Coronary artery (tissue), 2 donors: ENCODE measurements around the gene NOTCH4.

ENCODE experiments used
- DNase-seq: peaks from one replicate; pipeline ENCODE4 v3.0.0-alpha.2; 2017; ENCODE audit warnings: low spot score
- H3K27ac ChIP-seq, 2 donors: fragments of 200-600 bp; sonication (generic); one replicate each; pipeline ENCODE4 v1.5.1; 2016 to 2019
- H3K4me3 ChIP-seq: fragments of 200-600 bp; sonication (generic); 2 replicates; pipeline ENCODE4 v1.5.1; 2016; ENCODE audit warnings: mild to moderate bottlenecking, moderate library complexity
- TF ChIP-seq, protein P1 (sequence below): fragments of 200-600 bp; sonication (generic); IDR thresholded peaks from one replicate; pipeline ENCODE4 v1.5.1; 2019; ENCODE audit warnings: antibody characterized with exemption

The NOTCH4 gene

DNA sequence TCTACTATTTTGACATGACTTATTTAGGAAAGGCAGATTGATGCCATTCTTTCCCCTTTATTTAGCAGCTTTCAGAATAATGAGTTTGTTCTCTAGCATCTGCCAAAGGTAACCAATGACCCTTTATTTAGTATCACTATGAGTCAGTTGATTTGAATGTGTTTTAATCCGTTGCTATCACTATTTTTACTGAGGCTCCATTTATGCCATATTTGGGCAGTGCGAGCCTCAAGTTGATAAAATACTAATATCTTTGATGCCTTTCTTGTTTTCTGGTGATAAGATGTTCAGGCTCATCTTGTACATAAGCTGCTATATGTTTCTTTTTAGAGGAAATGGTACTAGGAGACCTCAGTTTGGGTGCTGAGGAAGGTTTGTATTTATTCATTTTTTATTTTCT lies 15.6 kb upstream of the NOTCH4 start:
- no peak for DNase-seq
- Histone ChIP-seq H3K27ac (no peak overlapping the region), H3K4me3 (no peak overlapping the region)
- TF ChIP-seq, protein P1, sequence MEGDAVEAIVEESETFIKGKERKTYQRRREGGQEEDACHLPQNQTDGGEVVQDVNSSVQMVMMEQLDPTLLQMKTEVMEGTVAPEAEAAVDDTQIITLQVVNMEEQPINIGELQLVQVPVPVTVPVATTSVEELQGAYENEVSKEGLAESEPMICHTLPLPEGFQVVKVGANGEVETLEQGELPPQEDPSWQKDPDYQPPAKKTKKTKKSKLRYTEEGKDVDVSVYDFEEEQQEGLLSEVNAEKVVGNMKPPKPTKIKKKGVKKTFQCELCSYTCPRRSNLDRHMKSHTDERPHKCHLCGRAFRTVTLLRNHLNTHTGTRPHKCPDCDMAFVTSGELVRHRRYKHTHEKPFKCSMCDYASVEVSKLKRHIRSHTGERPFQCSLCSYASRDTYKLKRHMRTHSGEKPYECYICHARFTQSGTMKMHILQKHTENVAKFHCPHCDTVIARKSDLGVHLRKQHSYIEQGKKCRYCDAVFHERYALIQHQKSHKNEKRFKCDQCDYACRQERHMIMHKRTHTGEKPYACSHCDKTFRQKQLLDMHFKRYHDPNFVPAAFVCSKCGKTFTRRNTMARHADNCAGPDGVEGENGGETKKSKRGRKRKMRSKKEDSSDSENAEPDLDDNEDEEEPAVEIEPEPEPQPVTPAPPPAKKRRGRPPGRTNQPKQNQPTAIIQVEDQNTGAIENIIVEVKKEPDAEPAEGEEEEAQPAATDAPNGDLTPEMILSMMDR = no peak

DNA sequence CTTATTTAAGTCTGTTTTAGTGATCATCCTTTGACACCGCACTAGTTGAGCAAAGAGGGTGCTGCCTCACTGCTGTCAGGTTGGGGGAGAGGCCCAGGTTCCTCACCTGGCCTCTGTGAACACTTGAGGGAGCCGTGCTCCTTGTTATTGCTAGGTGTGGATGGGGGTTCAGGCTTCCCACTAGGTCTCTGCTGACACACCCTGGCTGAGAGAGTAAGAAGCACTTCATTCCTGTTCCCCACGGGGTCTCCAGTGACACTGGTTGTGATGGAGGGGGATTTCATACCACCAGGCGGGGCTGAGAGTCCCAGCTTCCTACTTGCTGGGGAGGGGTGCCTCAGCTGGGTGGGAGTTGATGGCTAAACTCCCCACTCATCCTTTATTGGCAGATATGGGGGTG lies 11.1 kb upstream of the NOTCH4 start:
- TF ChIP-seq, protein P1 = no peak
- Histone ChIP-seq H3K4me3 (no peak overlapping the region), H3K27ac (peak overlapping the region in 1 of 2 donors; percentile 54)
- no peak for DNase-seq

DNA sequence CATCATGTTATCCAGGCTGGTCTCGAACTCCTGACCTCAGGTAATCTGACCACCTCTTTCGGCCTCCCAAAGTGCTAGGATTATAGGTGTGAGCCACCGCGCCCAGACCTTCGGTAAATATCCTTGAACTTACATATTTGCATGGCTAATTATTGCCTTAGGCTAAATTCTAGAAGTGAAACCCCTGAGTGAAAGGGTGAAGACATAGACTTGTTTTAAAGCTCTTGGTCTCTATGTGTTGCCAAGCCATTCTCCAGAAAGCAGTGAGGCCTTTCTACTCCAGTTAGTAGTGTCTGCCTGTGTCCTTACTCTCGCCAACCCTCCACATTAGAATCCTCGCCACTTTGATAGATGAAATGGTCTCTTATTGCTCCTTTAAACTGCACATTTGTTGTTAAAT lies 2.6 kb upstream of the NOTCH4 start:
- TF ChIP-seq, protein P1 = no peak
- no peak overlapping the region for H3K27ac ChIP-seq
- H3K4me3 ChIP-seq = no peak overlapping the region
- no peak for DNase-seq

DNA sequence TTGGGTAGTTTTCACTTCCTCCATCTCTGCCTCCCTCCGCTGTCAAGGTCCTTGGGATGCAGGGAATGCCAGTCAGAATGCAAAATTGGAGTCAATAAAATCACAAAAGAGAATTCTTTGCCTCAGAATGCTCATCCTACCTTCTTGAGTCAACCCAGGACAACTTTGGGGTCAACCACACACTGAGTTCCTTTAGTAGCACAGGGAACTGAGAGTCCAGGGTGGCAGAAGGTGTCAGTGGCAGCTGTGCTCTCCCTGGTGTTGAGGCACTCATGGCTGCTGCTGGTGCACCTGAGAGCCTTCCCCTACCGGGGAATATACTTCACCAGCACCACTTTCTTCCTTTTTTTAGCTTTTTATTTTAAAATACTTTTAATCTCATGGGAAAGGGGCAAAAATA lies 829 bp upstream of the NOTCH4 start:
- DNase-seq = no peak
- H3K4me3 ChIP-seq = no peak overlapping the region
- TF ChIP-seq, protein P1 = no peak
- H3K27ac ChIP-seq = peak overlapping the region in 1 of 2 donors; percentile 72

DNA sequence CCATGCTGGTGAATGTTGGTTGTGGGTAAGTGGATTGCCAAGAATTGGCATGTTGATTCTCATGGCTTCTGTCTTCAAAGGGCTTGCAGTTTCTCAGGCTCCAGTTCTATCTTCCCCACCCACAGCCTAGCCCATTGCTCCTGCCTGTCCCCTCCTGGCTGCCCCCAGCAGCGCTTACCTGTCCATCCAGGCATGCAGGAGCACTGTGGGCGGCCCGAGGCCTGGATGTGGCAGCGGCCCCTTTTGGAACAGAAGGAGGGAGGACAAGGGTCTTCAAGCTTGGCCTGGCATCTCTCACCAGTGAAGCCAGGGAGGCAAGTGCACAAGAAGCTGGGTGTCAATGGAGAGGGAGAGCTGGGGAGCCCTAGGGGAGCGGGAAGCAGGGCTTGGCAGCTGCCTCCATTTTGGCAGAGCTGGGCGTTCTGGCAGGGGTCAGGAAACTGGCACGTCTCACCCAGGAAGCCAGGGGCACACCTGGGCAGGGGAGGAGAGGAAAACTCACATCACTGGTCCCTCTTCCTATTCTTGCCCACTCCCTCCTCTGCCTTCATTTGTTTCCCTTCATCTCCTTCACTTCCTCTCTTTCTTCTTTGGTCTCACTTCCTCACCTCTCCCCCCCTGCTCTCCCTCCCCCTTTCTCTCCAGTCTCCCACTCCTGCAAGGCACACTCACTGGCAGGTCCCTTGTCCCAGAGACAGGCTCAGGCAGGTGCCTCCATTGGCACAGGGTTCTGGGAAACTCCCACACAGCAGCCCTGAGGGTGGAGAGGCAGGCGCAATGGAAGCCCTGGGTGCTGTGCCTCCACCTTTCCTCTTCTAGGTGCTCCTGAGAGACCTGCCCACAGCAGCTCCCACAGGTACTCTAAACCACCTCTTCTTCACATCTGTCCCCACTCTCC lies 1.3 kb downstream of the NOTCH4 start:
- TF ChIP-seq, protein P1 = no peak
- H3K27ac ChIP-seq = peak overlapping the region in 1 of 2 donors; percentile 72
- DNase-seq = no peak
- peak overlapping the region; percentile 54 for H3K4me3 ChIP-seq

DNA sequence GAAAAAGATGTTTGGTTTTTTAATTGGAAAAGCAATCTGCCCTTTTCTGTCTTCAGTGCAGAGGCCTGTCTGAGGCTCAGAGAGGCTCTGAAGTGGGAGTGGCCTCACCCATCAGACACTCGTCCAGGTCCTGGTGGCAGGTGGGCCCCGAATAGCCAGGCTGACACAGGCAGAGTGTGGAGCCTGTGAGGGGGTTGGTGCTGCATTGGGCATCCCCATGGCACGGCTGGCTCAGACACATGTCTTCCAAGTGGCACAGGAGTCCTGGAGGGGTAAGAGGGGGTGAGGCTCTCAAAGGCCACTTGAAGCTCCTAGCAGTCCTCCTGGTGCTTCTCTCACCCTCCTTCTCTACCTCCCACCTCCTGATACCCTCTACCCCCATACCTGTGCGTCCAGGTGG lies 3.8 kb downstream of the NOTCH4 start:
- TF ChIP-seq, protein P1 = no peak
- Histone ChIP-seq H3K4me3 (no peak overlapping the region), H3K27ac (no peak overlapping the region)
- no peak for DNase-seq

DNA sequence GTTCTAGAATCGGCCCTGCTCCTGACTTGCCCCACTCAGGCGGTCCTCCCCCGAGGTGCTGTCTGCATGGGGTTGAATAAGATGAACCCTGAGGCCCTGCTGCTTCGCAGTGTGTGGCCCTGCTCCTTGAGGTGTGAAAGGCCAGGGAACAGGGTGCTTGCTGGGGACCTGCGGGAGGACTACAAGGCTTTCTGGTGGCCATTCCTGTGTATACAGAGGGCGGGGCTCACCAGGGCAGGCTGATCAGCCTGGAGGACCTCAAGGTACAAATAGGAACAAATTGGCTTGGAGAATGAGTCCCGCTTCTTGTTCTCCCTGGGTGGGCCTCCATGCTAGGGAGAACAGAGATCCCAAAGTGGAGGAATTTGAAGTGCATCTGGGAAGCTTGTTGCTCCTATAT lies 5.7 kb downstream of the NOTCH4 start:
- DNase-seq = no peak
- Histone ChIP-seq H3K27ac (no peak overlapping the region), H3K4me3 (no peak overlapping the region)
- TF ChIP-seq, protein P1 = no peak
